Tibial nerve (tissue), 4 donors: ENCODE measurements around the gene DPP9. TPM values are rescaled to one million over a fixed set of nuclear protein-coding genes. Genes with fewer than 3 reads are reported as not detected.

ENCODE experiments used
- DNase-seq, 2 donors: peaks; one replicate each; pipeline ENCODE4 v3.0.0-alpha.2; 2019; ENCODE audit warnings: low spot score in 2 of 2
- H3K27ac ChIP-seq, 4 donors: fragments of 200-600 bp; sonication (generic) in 3 of 4; one replicate each; pipeline ENCODE4 v1.5.1; 2017 to 2019; ENCODE audit warnings: mild to moderate bottlenecking in 1 of 4
- H3K27me3 ChIP-seq, 2 donors: fragments of 200-600 bp; sonication (generic) in 1 of 2; one replicate each; pipeline versions ENCODE4 v1.5.1 to v1.6.0; 2017 to 2019
- H3K36me3 ChIP-seq, 3 donors: fragments of 200-600 bp; sonication (generic); one replicate each; pipeline ENCODE4 v1.5.1; 2018 to 2019
- H3K4me1 ChIP-seq, 4 donors: fragments of 200-600 bp; sonication (generic) in 3 of 4; one replicate each; pipeline ENCODE4 v1.5.1; 2017 to 2019
- H3K4me3 ChIP-seq, 4 donors: fragments of 200-600 bp; sonication (generic) in 3 of 4; one replicate each; pipeline ENCODE4 v1.5.1; 2017 to 2019; ENCODE audit warnings: mild to moderate bottlenecking in 1 of 4, moderate library complexity in 1 of 4
- H3K9me3 ChIP-seq, 4 donors: fragments of 200-600 bp; sonication (generic) in 3 of 4; one replicate each; pipeline ENCODE4 v1.5.1; 2017 to 2019
- EP300 ChIP-seq, 2 donors: sonication (generic); formaldehyde crosslinking; IDR thresholded peaks; one replicate each; pipeline ENCODE4 v1.6.1; 2017; ENCODE audit warnings: antibody characterized with exemption in 2 of 2, mild to moderate bottlenecking in 1 of 2
- POLR2A ChIP-seq, 2 donors: fragments of 450-650 bp; IDR thresholded peaks; one replicate each; pipeline ENCODE4 v1.6.1; 2017; ENCODE audit warnings: antibody characterized with exemption in 2 of 2, mild to moderate bottlenecking in 2 of 2, moderate library complexity in 2 of 2
- WGBS, 2 donors: methylation state at CpG; one replicate each; pipeline ENCODE4 v1.1.5; 2018; 5-methylcytosine and 5-hydroxymethylcytosine counted together
- total RNA-seq, 4 donors: library from RNA; depleted of rRNA; stranded (reverse); fragments of >200 nt; gene quantifications; one replicate each; pipeline ENCODE4 v1.1.0, GENCODE V29; 2016
- TF ChIP-seq, protein P1 (sequence below), 5 experiments: fragments of 200-600 bp in 3 of 5; fragments of 450-650 bp in 2 of 5; sonication (generic) in 3 of 5; IDR thresholded peaks; one replicate each; pipeline ENCODE4 v1.5.1; 2016 to 2019; ENCODE audit warnings: antibody characterized with exemption in 5 of 5, mild to moderate bottlenecking in 3 of 5, moderate library complexity in 2 of 5

The DPP9 gene
- total RNA-seq, 4 donors from 2014 or later = 53.9 to 134 (median 68.0) TPM

DNA sequence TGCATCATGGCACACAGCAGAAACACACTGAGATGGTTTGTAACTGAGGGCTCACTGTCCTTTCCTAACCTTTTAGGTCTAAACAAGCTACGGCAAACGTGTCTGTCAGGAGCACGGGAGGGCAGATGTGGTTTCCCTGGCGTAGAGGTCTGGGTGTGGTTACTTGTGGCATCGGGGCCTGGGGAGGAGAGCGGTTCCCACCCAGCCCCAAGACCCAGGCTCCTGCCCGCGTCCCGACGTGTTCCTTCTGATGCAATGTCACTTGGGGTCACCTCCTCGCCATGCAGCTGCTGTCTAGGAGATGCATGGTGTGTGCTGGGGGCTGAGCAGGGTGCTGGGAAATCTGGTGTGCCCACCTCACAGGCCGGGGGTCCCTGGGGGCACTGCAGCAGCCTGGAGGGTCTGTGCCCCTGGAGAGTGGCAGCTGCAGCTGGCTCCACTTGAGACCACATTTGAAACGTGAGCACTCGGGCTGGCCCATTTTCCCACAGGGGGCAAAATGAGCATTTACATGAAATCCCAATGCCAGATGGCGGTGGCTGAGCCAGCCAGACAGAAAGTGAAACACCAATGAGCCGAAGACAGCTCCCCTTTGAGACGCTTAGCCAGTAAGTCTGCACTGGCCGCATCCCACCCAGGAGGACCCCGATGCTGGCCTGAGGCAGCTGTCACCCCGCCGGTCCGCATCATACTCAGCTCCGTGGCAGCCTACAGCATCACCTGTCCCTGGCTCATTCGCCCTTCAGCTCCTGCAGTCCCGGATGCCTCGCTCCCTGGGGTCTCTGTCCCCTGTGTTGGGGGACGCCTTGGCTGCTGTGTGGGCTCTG, 31.2 kb downstream of the DPP9 start:
- H3K4me1 ChIP-seq = peaks cover 0 to 11% (median 0%) of the 10 kb centered on the region in 4 donors
- no peaks in the 10 kb centered on the region for H3K9me3 ChIP-seq
- H3K4me3 ChIP-seq = no peak overlapping the region
- no peaks in the 10 kb centered on the region for H3K27me3 ChIP-seq
- peaks cover 2 to 96% (median 24%) of the 10 kb centered on the region in 3 donors for H3K36me3 ChIP-seq
- DNase-seq = no peak
- TF ChIP-seq, protein P1, sequence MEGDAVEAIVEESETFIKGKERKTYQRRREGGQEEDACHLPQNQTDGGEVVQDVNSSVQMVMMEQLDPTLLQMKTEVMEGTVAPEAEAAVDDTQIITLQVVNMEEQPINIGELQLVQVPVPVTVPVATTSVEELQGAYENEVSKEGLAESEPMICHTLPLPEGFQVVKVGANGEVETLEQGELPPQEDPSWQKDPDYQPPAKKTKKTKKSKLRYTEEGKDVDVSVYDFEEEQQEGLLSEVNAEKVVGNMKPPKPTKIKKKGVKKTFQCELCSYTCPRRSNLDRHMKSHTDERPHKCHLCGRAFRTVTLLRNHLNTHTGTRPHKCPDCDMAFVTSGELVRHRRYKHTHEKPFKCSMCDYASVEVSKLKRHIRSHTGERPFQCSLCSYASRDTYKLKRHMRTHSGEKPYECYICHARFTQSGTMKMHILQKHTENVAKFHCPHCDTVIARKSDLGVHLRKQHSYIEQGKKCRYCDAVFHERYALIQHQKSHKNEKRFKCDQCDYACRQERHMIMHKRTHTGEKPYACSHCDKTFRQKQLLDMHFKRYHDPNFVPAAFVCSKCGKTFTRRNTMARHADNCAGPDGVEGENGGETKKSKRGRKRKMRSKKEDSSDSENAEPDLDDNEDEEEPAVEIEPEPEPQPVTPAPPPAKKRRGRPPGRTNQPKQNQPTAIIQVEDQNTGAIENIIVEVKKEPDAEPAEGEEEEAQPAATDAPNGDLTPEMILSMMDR (IDR thresholded peaks at IDR 0.05) = no peak
- TF ChIP-seq POLR2A (IDR thresholded peaks at IDR 0.05) (no peak), EP300 (IDR thresholded peaks at IDR 0.05) (no peak)
- H3K27ac ChIP-seq = peak overlapping the region in 1 of 4 donors; percentile 69
- 86 to 88% methylated on average over 16 to 27 of the region's 27 CpGs for WGBS, 2 donors

GRCh38 chr19:4691373-4691772, 32.3 kb downstream of the DPP9 start:
- H3K4me3 ChIP-seq = no peak overlapping the region
- peak; percentile 33 to 51 for DNase-seq
- WGBS, 2 donors = 70 to 74% methylated on average over 9 of the region's 9 CpGs

GRCh38 chr19:4690361-4690760, 33.3 kb downstream of the DPP9 start:
- no peak for DNase-seq
- H3K36me3 ChIP-seq = peaks cover 4 to 96% (median 11%) of the 10 kb centered on the region in 3 donors
- H3K27ac ChIP-seq = peak overlapping the region in 1 of 4 donors; percentile 46
- no peak overlapping the region for H3K4me3 ChIP-seq
- WGBS, 2 donors = 74 to 76% methylated on average over 13 of the region's 13 CpGs
- peaks cover 0 to 5% (median 0%) of the 10 kb centered on the region in 4 donors for H3K4me1 ChIP-seq
- TF ChIP-seq POLR2A (IDR thresholded peaks at IDR 0.05) = no peak
- TF ChIP-seq EP300 (IDR thresholded peaks at IDR 0.05) = no peak
- TF ChIP-seq, protein P1 (IDR thresholded peaks at IDR 0.05) = no peak
- H3K9me3 ChIP-seq = no peaks in the 10 kb centered on the region
- no peaks in the 10 kb centered on the region for H3K27me3 ChIP-seq

More at GRCh38 chr19:4691373-4691772, 32.3 kb downstream of the DPP9 start:
- Histone ChIP-seq H3K36me3 (peaks cover 4 to 96% (median 13%) of the 10 kb centered on the region in 3 donors), H3K27me3 (no peaks in the 10 kb centered on the region), H3K4me1 (peaks cover 0 to 3% (median 0%) of the 10 kb centered on the region in 4 donors), H3K9me3 (no peaks in the 10 kb centered on the region), H3K27ac (peak overlapping the region in 2 of 4 donors; percentile 46 to 62)
- TF ChIP-seq POLR2A (IDR thresholded peaks at IDR 0.05) = no peak
- TF ChIP-seq, protein P1 (IDR thresholded peaks at IDR 0.05) = no peak
- TF ChIP-seq EP300 (IDR thresholded peaks at IDR 0.05) = no peak

- H3K9me3 ChIP-seq = no peaks in the 10 kb centered on the region
- no peak for DNase-seq
- H3K27ac ChIP-seq = no peak overlapping the region
- H3K4me3 ChIP-seq = no peak overlapping the region
- TF ChIP-seq, protein P1 (IDR thresholded peaks at IDR 0.05) = no peak
- TF ChIP-seq EP300 (IDR thresholded peaks at IDR 0.05) (no peak), POLR2A (IDR thresholded peaks at IDR 0.05) (no peak)
- peaks cover 0 to 15% (median 0%) of the 10 kb centered on the region in 4 donors for H3K4me1 ChIP-seq
- H3K27me3 ChIP-seq = no peaks in the 10 kb centered on the region
- WGBS, 2 donors = 92 to 98% methylated on average over 14 to 19 of the region's 19 CpGs
- H3K36me3 ChIP-seq = peaks cover 4 to 96% (median 8%) of the 10 kb centered on the region in 3 donors
These were observed 34.2 kb downstream of the DPP9 start for GRCh38 chr19:4689403-4689802.

- Histone ChIP-seq H3K36me3 (peaks cover under 1 to 96% (median 4%) of the 10 kb centered on the region in 3 donors), H3K4me1 (peaks cover 0 to 21% (median 0%) of the 10 kb centered on the region in 4 donors), H3K4me3 (no peak overlapping the region), H3K9me3 (no peaks in the 10 kb centered on the region), H3K27me3 (no peaks in the 10 kb centered on the region), H3K27ac (no peak overlapping the region)
- no peak for TF ChIP-seq EP300 (IDR thresholded peaks at IDR 0.05)
- TF ChIP-seq POLR2A (IDR thresholded peaks at IDR 0.05) = no peak
- TF ChIP-seq, protein P1 (IDR thresholded peaks at IDR 0.05) = no peak
- DNase-seq = no peak
- WGBS, 2 donors = 83 to 95% methylated on average over 21 to 24 of the region's 26 CpGs
These were observed 35.1 kb downstream of the DPP9 start for GRCh38 chr19:4688587-4688986.
